Amniotic stem cell (primary cell): Measurements from ENCODE around the gene MRPL28.
A peak's percentile ranks its signal among the peaks of the same experiment; 100 is the strongest.
"Not testable (repeated sequence)": the region's sequence is repeated elsewhere in the genome, so short reads cannot be mapped to it uniquely, and the experiment has no call there.

Experiments
- DNase-seq: peaks from one replicate; lab custom pipeline; 2025; lab: John Stamatoyannopoulos, UW

The MRPL28 gene

GRCh38 chr16:389352-389751, 19.0 kb upstream of the MRPL28 start:
- no peak for DNase-seq

- not testable (repeated sequence) for DNase-seq
Observed at GRCh38 chr16:387761-388666, 17.7 kb upstream of the MRPL28 start.

GRCh38 chr16:386641-387156, 16.4 kb upstream of the MRPL28 start:
- DNase-seq, result no peak

- DNase-seq, result no peak
Observed at GRCh38 chr16:383326-384051, 13.2 kb upstream of the MRPL28 start.

GRCh38 chr16:381789-382717, 11.7 kb upstream of the MRPL28 start, which contains the start of gene PGAP6:
Gene PGAP6 (minus strand): TSS chr16:381978. CDS start chr16:381821, 157 bp downstream.
- DNase-seq, result peak; percentile 28

- no peak for DNase-seq
Observed at GRCh38 chr16:381012-381788, 10.9 kb upstream of the MRPL28 start.

- DNase-seq, result no peak
Observed at GRCh38 chr16:380762-381011, 10.3 kb upstream of the MRPL28 start.

GRCh38 chr16:379961-380761, 9.8 kb upstream of the MRPL28 start:
- DNase-seq, result no peak

GRCh38 chr16:379183-379960, 9.0 kb upstream of the MRPL28 start:
- DNase-seq, result no peak

GRCh38 chr16:378821-379182, 8.5 kb upstream of the MRPL28 start:
- DNase-seq, result no peak

GRCh38 chr16:378113-378820, 7.9 kb upstream of the MRPL28 start:
- DNase-seq, result not testable (repeated sequence)

- no peak for DNase-seq
Observed at GRCh38 chr16:377419-377951, 7.1 kb upstream of the MRPL28 start.

GRCh38 chr16:376817-377418, 6.6 kb upstream of the MRPL28 start:
- no peak for DNase-seq

GRCh38 chr16:375927-376816, 5.8 kb upstream of the MRPL28 start:
- no peak for DNase-seq

GRCh38 chr16:375212-375611, 4.9 kb upstream of the MRPL28 start:
- no peak for DNase-seq

GRCh38 chr16:374616-374926, 4.2 kb upstream of the MRPL28 start:
- DNase-seq, result no peak

- no peak for DNase-seq
Observed at GRCh38 chr16:373848-374615, 3.7 kb upstream of the MRPL28 start.
